Activated T-helper 17 cell treated with anti-CD3 and anti-CD28 coated beads, Interleukin-2, amount 50 U/mL, for 72 hours (primary cell): Measurements from ENCODE around the gene WFDC11. TPM values are rescaled to one million over a fixed set of nuclear protein-coding genes. Genes with fewer than 3 reads are reported as not detected.
A peak's percentile ranks its signal among the peaks of the same experiment; 100 is the strongest.
"Not testable (repeated sequence)": the region's sequence is repeated elsewhere in the genome, so short reads cannot be mapped to it uniquely, and the experiment has no call there.

Experiments used
- ATAC-seq: fragments of 150-1000 bp; cut with Tn5 transposase; replicated peaks from 2 replicates; pipeline ENCODE4 v1.10.0; 2021; ENCODE audit warnings: mild to moderate bottlenecking, moderate library complexity
- H3K27ac Mint-ChIP-seq: one replicate; pipeline ENCODE4 v1.8.0; 2022; ENCODE audit warnings: mixed read lengths
- H3K27me3 Mint-ChIP-seq: one replicate; pipeline ENCODE4 v1.8.0; 2022; ENCODE audit warnings: mixed read lengths
- H3K36me3 Mint-ChIP-seq: one replicate; pipeline ENCODE4 v1.8.0; 2022; ENCODE audit warnings: low read depth, mild to moderate bottlenecking, mixed read lengths
- H3K4me1 Mint-ChIP-seq: one replicate; pipeline ENCODE4 v1.8.0; 2022; ENCODE audit warnings: mixed read lengths
- H3K4me3 Mint-ChIP-seq: one replicate; pipeline ENCODE4 v1.8.0; 2022; ENCODE audit warnings: mild to moderate bottlenecking, mixed read lengths
- H3K9me3 Mint-ChIP-seq: one replicate; pipeline ENCODE4 v1.8.0; 2022; ENCODE audit warnings: mixed read lengths
- total RNA-seq, 2 donors: library from RNA; stranded (reverse); gene quantifications; one replicate each; pipeline ENCODE4 v1.2.3, GENCODE V29; 2022

WFDC11 gene
- total RNA-seq, 2 donors from 2014 or later = not detected

DNA sequence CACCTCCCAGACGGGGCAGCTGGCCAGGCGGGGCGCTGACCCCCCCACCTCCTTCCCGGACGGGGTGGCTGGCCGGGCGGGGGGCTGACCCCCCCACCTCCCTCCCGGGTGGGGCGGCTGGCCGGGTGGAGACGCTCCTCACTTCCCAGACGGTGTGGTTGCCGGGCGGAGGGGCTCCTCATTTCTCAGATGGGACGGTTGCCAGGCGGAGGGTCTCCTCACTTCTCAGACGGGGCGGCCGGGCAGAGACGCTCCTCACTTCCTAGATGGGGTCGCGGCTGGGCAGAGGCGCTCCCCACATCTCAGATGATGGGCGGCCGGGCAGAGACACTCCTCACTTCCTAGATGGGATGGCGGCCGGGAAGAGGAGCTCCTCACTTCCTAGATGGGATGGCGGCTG lies 24.2 kb downstream of the WFDC11 start:
- H3K4me3 Mint-ChIP-seq, H3K4me1 Mint-ChIP-seq, H3K27ac Mint-ChIP-seq, ATAC-seq, H3K36me3 Mint-ChIP-seq, H3K9me3 Mint-ChIP-seq: not testable (repeated sequence)
- peaks cover 14% of the 10 kb centered on the region for H3K27me3 Mint-ChIP-seq

DNA sequence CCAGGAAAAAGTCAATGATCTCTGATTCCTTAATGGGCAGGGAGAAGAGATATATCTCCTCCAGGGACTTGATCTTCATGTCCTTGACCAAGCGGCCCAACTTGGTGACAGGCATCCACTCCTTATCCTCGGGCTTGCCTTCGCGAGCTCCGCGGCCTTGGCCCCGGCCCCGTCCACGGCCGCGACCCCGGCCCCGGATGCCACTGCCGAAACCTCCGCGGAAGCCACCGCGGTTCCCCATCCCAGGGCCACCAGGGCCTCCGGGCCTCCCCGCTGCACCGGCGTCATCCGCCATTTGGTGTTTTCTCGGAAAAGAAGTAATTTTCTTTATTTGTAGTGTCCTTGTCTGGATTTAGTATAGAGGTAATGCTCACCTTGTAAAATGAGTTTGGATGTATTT lies 29.0 kb downstream of the WFDC11 start:
- not testable (repeated sequence) for H3K36me3 Mint-ChIP-seq, H3K9me3 Mint-ChIP-seq, H3K4me3 Mint-ChIP-seq, H3K4me1 Mint-ChIP-seq, ATAC-seq, H3K27ac Mint-ChIP-seq
- H3K27me3 Mint-ChIP-seq = peaks cover 25% of the 10 kb centered on the region

DNA sequence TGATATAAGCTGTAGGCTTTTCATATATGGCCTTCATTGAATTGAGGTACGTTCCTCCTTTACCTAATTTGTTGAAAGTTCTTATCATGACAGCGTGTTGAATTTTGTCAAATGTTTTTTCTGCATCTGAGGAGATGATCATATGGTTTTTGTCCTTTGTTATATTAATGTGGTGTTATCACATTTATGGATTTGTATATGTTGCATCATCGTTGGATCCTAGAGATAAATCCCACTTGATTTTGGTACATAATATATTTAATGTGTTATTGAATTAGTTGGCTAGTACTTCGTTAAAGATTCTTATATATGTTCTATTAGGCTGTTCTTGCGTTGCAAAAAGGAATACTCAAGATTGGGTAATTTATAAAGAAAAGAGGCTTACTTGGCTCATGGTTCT lies 30.4 kb downstream of the WFDC11 start:
- H3K4me1 Mint-ChIP-seq = no peaks in the 10 kb centered on the region
- H3K27ac Mint-ChIP-seq = no peak overlapping the region
- no peaks in the 10 kb centered on the region for H3K36me3 Mint-ChIP-seq
- no peak for ATAC-seq
- no peaks in the 10 kb centered on the region for H3K9me3 Mint-ChIP-seq
- no peak overlapping the region for H3K4me3 Mint-ChIP-seq
- peaks cover 25% of the 10 kb centered on the region for H3K27me3 Mint-ChIP-seq

DNA sequence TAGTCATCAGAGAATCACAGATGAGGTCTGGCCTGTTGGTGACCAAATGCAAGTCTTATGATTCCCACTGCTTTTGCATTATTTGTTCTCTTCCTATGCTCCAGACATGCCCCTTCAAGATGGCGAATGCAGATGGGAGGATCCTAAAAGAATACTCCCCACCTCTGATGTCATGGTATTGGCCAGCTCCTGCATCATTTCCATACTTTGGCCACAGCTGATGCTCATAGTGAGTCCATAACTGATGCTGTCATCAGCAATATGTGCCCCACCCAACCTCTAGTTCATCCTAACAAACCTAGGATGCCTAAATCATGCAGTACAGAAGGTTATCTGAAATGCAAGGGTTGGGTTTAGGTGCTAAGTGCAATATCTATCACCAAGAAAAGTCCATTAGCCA lies 33.5 kb downstream of the WFDC11 start:
- Mint-ChIP-seq H3K9me3 (no peaks in the 10 kb centered on the region), H3K4me1 (no peaks in the 10 kb centered on the region), H3K4me3 (no peak overlapping the region), H3K27me3 (peaks cover 22% of the 10 kb centered on the region), H3K36me3 (no peaks in the 10 kb centered on the region), H3K27ac (no peak overlapping the region)
- ATAC-seq = no peak

- no peaks in the 10 kb centered on the region for H3K36me3 Mint-ChIP-seq
- no peak within 1 kb of the TSS for H3K4me3 Mint-ChIP-seq
- no peaks in the 10 kb centered on the region for H3K9me3 Mint-ChIP-seq
- H3K4me1 Mint-ChIP-seq = no peaks in the 10 kb centered on the region
- peaks cover 37% of the 10 kb centered on the region for H3K27me3 Mint-ChIP-seq
- H3K27ac Mint-ChIP-seq = no peak within 1 kb of the TSS
- ATAC-seq = no peak
Observed at GRCh38 chr20:45631184-45631583, 38.9 kb downstream of the WFDC11 start, which contains the start of gene WFDC9. Gene WFDC9, minus strand, starts transcription at chr20:45631284. Its CDS starts 21,103 bp downstream, at chr20:45610181.

DNA sequence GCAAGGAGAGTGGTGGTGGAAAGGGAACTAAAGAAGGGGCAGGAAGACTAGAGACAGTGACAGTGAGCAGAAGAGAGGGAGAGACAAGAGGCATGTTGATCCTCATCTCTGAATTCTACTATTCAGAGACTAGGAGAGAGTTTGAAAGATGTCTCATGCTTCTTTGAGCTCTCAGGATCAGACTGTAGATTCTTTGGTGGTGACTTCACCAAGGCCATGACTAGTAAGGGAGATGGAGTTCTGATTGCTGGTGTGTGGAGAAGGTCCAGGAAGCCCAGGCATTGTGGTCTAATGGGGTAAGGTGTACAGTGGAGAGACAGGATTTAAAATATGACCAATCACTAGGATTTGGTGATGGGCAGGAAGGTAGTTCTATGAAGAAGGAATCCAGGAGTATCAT lies 39.7 kb downstream of the WFDC11 start:
- H3K27ac Mint-ChIP-seq = no peak overlapping the region

GRCh38 chr20:45629496-45630100 lies 40.4 kb downstream of the WFDC11 start, which contains the start of gene WFDC10A:
Gene WFDC10A, plus strand, starts transcription at chr20:45629739. Its CDS starts 75 bp downstream, at chr20:45629814.
- no peak within 1 kb of the TSS for H3K4me3 Mint-ChIP-seq
- H3K27me3 Mint-ChIP-seq = peaks cover 37% of the 10 kb centered on the region
- ATAC-seq = peak; percentile 79
- no peak within 1 kb of the TSS for H3K27ac Mint-ChIP-seq
- H3K4me1 Mint-ChIP-seq = no peaks in the 10 kb centered on the region
- H3K9me3 Mint-ChIP-seq = no peaks in the 10 kb centered on the region
- H3K36me3 Mint-ChIP-seq = no peaks in the 10 kb centered on the region

More for the DNA sequence above, 39.7 kb downstream of the WFDC11 start:
- Mint-ChIP-seq H3K4me1 (no peaks in the 10 kb centered on the region), H3K9me3 (no peaks in the 10 kb centered on the region), H3K4me3 (no peak overlapping the region), H3K27me3 (peaks cover 37% of the 10 kb centered on the region), H3K36me3 (no peaks in the 10 kb centered on the region)
- ATAC-seq = no peak

- no peaks in the 10 kb centered on the region for H3K4me1 Mint-ChIP-seq
Observed at GRCh38 chr20:45626540-45626939, 43.5 kb downstream of the WFDC11 start.

GRCh38 chr20:45621593-45621992 lies 48.4 kb downstream of the WFDC11 start:
- Mint-ChIP-seq H3K36me3 (no peaks in the 10 kb centered on the region), H3K4me1 (no peaks in the 10 kb centered on the region), H3K4me3 (no peak overlapping the region), H3K27ac (no peak overlapping the region), H3K27me3 (peaks cover 3% of the 10 kb centered on the region), H3K9me3 (no peaks in the 10 kb centered on the region)
- ATAC-seq = no peak

More at GRCh38 chr20:45626540-45626939, 43.5 kb downstream of the WFDC11 start:
- H3K4me3 Mint-ChIP-seq = no peak overlapping the region
- peaks cover 27% of the 10 kb centered on the region for H3K27me3 Mint-ChIP-seq
- H3K9me3 Mint-ChIP-seq = no peaks in the 10 kb centered on the region
- H3K36me3 Mint-ChIP-seq = no peaks in the 10 kb centered on the region
- H3K27ac Mint-ChIP-seq = no peak overlapping the region
- ATAC-seq = no peak

GRCh38 chr20:45617591-45617990 lies 52.4 kb downstream of the WFDC11 start:
- no peaks in the 10 kb centered on the region for H3K36me3 Mint-ChIP-seq
- ATAC-seq = no peak
- no peak overlapping the region for H3K4me3 Mint-ChIP-seq
- H3K4me1 Mint-ChIP-seq = no peaks in the 10 kb centered on the region
- H3K27ac Mint-ChIP-seq = no peak overlapping the region
- H3K27me3 Mint-ChIP-seq = no peaks in the 10 kb centered on the region
- H3K9me3 Mint-ChIP-seq = no peaks in the 10 kb centered on the region

- Mint-ChIP-seq H3K4me3 (no peak overlapping the region), H3K27ac (no peak overlapping the region), H3K4me1 (peaks cover 10% of the 10 kb centered on the region), H3K27me3 (peaks cover 18% of the 10 kb centered on the region), H3K9me3 (peaks cover 3% of the 10 kb centered on the region), H3K36me3 (no peaks in the 10 kb centered on the region)
- no peak for ATAC-seq
Observed at GRCh38 chr20:45612314-45612713, 57.7 kb downstream of the WFDC11 start.

DNA sequence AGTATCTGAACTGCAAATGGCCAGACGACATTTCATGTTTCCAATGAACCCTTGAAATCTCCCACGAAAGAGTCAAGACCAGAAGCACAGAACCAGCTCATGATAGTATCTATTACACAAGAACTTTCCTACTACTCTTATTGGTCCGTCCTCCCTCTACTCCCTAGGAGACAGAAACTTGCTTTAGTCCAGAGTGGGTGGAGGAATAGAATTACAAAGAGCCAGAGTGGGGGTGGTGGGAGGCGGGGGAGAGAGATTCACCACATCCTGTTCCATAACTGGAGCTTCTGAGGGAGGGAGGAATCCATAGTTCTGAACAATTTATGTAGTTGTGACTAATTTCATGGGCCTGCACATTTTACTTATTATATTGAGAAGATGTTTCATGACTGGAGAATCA lies 59.0 kb downstream of the WFDC11 start:
- Mint-ChIP-seq H3K9me3 (peaks cover 3% of the 10 kb centered on the region), H3K27me3 (peaks cover 23% of the 10 kb centered on the region), H3K27ac (peak overlapping the region; percentile 30), H3K36me3 (no peaks in the 10 kb centered on the region), H3K4me1 (peaks cover 10% of the 10 kb centered on the region), H3K4me3 (peak overlapping the region; percentile 4)
- ATAC-seq = peak; percentile 95

- Mint-ChIP-seq H3K4me3 (no peak overlapping the region), H3K4me1 (peaks cover 10% of the 10 kb centered on the region), H3K36me3 (no peaks in the 10 kb centered on the region), H3K27ac (no peak overlapping the region), H3K9me3 (peaks cover 3% of the 10 kb centered on the region), H3K27me3 (peaks cover 36% of the 10 kb centered on the region)
- no peak for ATAC-seq
Observed at GRCh38 chr20:45607810-45608209, 62.2 kb downstream of the WFDC11 start.
